Measurements from ENCODE around the gene GPC4.
"Not testable (repeated sequence)": the region's sequence is repeated elsewhere in the genome, so short reads cannot be mapped to it uniquely, and the experiment has no call there.

DNA sequence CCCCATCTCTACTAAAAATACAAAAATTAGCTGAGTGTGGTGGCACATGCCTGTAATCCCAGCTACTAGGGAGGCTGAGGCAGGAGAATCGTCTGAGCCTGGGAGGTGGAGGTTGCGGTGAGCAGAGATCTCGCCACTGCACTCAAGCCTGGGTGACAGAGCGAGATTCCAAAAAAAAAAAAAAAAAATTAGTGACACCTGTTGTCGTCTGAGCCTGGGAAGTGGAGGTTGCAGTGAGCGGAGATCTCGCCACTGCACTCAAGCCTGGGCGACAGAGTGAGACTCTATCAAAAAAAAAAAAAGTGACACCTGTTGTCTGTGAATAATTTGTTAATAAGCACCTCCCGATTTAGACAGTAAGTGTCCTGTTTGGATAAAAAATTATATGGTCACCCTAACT, 93.0 kb downstream of the GPC4 start:
- not testable (repeated sequence) for TF ChIP-seq ZNF274 (IDR thresholded peaks at IDR 0.05; ENCODE audit: low read depth, low read length); SUZ12 (IDR thresholded peaks at IDR 0.05; ENCODE audit: extremely low read depth, insufficient read depth, insufficient read length); YY1 (IDR thresholded peaks at IDR 0.05; ENCODE audit: insufficient read depth, insufficient read length)

Data from NT2/D1 (cell line).